DMS114 treated with DMSO at 0.1 percent for 48 hours (cell line): ENCODE measurements around the gene DYSF.

Source experiments
- DNase-seq: peaks from one replicate; lab custom pipeline; 2025; ENCODE audit not compliant: unreplicated experiment; lab: John Stamatoyannopoulos, UW

The DYSF gene

DNA sequence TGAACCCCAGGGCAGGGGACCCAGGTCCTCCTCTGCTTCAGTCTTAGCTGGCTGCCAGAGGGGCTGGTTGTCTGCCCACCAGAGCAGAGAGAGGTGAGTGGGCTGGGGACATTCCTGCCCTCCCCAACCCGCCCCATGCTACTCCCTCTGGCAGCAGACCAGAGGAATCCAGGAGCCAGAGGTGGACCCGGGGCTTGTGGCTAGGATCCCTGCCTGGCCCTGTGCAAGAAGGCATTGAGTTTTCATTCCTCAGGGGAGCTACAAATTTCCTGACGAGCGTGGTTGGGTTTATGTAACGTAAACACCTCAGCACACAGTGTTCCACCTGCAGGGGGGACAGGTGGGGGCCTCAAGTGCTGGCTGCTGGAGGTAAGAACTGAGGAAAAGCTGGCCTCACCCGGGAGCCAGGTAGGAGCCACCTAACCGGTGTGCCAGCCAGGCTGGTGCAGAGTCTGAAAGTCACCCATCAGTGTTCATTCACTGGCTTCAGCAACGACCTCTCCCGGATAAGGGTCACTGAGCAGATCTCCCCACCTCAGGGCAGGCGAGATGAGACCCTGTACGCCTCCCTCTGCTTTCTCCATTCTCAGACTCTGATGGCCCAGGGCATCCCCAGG is 246.8 kb downstream of the DYSF start:
- no peak for DNase-seq

DNA sequence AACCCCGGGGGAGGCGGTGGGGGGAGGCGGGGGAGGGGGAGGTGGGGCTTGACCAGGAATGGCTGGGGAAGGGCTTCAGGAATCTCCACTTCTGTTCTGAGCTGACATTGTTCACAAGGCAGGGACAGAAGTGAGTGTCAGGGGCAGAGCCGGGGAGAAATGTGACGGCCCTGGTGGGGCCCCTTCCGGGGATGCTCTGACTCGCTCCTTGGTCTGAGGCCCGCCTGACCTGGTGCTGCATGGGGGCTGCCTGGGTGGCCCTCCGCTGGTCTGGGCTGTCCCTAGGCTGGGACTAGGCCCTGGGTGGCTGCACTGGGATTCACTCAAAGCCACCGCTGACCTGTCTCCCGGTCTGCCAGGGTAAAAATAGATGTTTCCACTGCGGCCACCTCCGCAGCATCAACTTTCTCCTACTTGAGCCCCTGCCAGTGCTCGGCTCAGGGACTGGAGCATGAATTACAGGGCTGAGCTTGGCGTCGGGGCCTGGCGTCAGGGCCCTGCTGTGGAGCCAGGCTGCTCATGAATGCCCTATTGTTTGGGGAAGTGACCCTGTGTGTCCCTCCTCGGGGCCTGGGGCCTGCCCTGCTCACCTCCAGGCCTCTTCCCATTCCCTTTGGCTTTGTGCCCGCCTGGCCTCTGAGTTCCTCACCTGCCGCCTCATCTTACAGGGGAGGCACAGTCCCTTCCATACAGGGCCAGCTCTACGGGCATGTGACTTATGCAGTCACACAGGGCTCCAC is 247.5 kb downstream of the DYSF start:
- no peak for DNase-seq

DNA sequence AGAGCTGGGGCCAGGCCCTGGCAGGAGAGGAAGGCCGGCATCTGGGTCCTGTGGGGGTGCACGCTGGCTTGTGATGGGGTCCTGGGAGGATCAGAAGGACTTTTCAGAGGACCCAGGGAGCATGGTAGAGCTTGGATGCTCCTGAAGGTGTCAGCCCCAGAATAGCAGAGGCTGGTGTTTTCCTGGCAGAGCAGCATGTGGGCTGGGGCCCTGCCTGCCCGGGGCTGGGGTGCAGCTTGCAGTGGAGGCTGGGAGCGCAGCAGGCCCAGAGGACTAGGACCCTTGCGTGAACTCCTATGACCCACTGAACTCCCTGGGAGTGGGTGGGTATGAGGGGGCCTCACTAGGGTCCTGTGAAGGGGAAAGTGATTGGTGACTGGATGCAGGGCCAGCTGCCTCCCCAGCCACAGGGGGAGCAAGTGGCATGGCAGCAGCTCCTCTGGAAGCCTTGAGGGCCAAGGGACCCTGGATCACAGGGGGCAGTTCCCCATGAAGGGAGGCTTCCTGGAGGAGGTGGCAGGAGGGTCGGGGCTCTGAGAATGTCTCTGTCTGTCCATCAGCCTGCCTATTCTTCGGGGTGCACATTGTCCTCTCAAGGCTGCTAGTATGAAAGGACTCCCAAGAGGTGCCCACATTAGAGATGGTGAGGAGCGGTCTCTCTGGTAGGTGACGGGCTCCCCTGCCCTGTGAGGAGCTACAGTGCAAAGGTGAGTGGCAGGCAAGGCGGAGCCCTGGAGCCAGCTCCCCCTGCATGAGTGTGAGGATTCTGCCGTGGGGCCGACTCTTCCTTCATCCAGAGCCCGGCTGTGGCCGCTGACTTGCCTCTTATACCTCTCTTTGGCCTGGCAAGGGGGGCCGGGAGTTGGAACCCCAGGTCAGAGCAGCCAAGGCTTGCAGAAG is 249.0 kb downstream of the DYSF start:
- DNase-seq = no peak

DNA sequence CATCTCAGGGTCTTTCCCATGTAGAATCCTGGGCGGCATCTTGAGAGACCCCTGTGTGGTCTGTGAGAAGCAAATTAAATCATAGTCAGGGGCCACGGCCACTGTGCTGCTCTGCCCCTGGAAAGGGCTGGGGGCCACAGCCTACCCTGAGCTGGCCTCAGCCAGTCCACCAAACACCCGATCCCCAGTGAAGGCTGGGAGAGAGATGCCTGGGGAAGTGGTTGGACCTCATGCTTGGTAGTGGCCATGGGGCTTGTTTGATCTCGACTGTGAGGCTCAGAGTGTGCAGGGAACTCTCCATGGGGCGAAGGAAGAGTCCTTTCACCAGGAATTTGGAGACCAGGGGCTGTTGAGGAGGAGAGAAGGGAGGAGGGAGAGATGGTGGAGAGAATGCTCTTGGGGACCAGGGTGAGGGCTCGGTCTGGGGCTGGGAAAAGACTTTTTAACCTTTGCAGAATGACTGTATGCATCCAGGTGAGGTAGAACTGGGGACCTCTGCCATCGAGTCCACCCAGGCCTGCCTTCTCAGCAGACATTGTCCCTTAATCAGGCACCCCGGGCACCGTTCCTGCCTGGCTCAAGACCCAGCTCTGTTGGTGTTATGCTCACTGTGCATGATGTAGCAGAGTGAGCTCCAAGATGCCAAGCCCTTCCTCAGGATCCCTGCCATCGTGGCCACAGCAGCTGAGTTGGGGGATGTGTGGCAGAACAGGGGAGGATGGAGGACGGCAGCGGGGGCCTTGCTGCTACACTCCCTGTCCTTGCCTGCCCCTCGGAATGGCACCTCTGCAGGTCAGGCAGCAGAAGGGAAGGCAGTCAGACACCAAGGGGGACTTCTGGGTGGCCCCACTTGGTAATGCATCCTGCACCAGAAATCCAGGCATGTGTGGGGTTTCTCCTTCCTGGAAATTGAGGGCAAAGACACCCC is 249.9 kb downstream of the DYSF start:
- DNase-seq = no peak

DNA sequence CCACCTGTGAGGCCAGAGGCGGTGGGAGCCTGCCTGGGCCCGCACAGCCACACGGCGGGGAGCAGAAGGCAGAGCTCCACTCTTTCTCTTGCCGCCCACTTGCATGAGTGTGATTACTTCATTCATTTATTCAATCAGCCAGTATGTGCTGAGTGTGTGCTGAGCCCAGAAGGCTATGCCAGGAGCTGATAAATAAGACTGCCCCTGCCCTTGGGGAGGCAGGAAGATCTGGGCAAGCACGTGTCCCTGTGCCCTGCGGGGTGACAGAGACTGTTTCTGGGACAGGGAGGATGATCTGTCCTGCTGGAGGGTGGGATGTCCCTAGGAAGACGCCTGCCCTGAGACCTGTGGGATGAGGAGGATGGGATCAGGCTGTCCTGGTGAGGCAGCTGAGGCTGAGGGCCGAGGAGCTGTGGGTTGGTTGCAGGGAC is 250.8 kb downstream of the DYSF start:
- no peak for DNase-seq

DNA sequence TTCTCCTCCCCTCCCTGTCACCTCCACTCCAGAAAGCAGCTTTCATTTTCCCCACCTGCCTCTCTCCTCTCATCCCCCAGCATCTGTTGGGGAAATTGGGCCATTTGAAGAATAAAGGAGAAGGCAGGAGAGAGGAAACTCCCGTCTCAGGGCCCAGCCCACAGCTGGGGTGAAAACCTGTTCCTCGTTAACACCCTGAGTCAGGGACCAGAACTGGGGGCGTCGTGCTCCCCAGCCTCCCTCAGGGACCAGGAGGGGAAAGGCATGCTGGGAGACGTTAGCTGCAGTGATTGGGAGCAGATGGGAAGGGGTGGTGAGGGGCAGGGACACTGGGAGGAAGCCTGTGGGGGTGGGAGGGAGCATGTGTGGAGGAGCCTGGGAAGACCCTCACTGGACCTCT is 251.3 kb downstream of the DYSF start:
- no peak for DNase-seq

DNA sequence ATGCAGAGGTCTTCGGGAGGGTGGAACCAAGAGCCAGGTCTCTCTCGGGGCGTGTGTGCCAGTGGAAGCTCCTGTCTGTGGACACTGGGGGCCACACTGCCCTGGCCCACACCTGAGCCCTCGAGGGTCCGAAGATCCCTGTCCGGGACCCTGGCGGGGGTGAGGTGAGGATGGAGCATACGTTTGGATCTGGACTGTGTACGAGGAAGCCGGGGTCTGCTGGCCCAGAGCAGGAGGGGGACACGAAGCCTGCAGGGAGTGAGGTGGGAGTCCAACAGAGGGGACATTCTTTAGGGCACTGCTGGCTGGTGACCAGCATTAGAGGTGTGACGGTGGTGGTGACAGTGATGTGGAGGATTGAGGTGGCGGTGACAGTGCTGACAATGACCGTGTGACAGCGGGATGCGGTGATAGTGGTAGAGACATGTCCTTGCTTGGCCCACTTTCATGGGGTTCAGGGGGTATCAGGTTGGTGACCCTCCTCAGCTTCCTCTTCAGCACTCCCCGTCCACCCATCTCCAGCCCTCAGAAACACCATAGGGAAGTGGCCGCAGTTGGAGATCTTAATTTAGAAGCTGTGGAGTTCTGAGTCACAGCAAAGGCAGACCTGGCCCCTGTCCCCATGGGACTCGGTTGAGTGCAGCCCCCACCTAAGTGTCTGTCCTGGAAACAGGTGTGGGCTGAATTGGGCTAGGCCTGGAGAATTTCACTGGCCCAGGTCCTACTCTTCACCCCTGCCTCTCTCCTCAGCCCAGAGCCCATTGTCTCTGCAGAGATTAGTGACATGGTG is 252.0 kb downstream of the DYSF start:
- no peak for DNase-seq

DNA sequence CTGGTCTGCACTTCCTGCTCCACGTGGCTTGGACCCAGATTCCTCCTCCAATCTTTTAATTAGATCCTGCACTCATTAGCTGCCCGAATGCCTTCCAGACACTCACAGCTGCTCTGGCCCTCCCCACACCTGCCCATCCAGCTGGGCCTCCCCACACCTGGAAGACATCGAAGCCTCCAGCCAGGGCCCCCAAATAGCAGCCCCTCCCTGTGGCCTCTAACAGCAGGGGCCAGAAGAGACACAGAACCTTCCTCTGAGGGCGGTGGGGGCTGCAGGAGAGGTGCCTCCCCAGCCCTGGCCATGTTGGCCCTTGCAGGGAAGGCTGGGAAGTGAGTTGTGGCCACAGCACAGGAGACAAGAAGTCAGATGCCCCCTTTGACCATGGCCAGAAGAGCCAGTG is 252.8 kb downstream of the DYSF start:
- DNase-seq = no peak

DNA sequence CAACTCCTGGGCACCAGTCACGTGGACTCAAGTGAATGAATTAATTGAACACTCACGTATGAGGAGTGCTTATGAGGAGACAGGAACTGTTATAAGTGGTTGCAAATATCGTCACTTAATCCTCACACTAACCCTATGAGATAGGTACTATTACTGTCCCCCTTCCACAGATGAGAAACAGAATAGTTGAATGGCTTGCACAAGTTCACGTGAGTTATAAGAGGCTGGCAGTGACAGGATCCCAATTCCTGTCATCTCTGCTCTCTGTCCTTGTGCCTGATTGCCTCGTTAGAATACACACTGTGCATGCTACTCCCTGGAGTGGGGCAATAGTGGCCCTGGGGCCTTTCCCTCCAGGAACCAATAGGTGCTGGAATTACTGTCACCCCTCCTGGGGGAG is 253.5 kb downstream of the DYSF start:
- no peak for DNase-seq

DNA sequence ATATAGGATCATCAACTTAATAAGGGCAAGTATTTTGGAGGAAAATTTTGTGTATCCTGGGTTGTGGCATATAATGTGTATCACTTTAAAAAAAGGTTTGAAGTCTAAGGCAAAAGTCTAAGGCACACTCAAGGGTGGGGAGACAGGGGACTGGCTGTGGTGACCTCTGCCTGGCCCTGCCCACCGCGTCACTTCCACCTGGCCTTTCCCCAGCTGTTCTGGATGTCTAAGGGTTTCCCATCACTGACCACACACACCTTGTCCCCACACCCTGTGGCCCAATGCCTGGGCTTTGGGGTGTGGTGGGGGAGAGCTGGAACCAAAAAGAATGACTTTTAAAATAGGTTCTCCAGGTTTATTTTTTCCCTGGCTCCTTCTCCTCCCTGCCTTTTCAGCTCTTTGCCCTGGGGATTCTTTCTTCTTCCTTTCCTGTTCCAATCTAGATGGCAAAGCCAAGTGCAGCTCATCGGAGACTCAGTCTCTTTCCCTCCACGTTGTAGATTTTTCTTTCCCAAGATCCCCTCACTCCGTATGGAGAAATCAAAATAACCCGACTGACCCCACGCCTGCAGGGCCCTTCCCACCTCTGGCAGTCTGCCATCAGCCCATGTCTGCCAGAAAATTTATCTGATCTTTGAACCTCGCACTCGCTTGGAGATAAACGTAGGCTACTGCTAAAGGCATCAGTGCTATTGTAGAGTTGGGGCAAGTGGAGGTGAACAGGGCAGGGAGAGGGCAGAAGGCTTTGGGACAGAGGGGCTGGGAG is 257.2 kb downstream of the DYSF start:
- DNase-seq = no peak

DNA sequence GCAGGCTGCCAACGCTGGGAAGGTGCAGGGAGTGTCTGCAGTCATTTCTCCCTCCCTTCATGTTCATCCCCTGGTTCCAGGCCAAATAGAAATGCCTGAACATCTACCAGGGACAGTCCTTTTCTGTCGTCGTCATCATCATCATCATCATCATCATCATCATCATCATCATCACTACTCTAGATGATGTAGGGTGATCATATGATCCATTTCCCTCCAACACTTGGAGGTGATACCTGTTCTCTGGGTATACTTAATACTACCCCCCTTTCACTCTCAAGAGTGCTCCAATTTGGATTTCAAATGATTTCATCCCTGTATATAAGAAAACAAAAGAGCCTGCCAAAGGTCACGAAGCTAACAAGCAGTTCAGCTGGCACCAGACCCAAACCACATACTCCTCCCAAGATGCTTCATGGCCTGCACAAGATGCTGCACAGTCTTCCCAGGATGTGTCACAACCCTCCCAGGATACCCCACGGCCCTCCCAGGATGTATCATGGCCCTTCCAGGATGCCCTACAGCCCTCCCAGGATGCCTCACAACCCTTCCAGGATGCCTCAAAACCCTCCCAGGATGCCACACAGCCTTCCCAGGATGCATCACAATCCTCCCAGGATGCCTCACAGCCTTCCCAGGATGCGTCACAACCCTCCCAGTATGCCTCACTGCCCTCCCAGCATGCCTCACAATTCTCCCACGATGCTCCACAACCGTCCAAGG is 257.9 kb downstream of the DYSF start:
- DNase-seq = no peak

DNA sequence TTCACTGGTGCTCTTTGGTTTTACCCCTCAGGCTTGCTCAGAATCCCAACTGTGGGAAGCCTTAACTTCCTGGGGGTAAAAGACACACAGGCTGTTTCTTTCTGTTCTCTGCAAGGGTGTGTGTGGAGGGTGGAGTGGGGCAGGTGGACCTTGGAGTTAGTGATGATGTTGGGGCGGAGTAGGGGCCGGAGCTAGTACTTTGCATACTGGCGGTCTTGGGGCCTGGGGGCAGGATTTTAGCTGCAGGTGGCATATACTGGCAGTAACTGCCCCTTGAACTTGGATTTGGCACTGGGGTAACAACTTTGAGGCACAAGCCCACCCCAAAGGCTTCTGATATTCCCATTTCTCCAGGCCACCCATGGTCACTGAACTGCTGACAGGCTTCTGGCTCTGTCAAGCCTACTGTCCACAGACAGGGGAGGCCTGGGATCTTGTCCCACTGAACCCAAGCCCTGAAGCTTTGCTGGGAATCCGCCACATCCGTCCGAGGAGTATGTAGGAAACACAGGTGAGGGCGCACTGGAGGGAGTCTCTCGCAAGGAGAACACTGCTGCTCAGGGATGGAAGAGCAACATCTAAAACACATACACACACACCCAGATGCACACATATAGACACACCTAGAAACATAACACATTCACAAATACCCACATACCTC is 258.9 kb downstream of the DYSF start:
- DNase-seq = no peak

DNA sequence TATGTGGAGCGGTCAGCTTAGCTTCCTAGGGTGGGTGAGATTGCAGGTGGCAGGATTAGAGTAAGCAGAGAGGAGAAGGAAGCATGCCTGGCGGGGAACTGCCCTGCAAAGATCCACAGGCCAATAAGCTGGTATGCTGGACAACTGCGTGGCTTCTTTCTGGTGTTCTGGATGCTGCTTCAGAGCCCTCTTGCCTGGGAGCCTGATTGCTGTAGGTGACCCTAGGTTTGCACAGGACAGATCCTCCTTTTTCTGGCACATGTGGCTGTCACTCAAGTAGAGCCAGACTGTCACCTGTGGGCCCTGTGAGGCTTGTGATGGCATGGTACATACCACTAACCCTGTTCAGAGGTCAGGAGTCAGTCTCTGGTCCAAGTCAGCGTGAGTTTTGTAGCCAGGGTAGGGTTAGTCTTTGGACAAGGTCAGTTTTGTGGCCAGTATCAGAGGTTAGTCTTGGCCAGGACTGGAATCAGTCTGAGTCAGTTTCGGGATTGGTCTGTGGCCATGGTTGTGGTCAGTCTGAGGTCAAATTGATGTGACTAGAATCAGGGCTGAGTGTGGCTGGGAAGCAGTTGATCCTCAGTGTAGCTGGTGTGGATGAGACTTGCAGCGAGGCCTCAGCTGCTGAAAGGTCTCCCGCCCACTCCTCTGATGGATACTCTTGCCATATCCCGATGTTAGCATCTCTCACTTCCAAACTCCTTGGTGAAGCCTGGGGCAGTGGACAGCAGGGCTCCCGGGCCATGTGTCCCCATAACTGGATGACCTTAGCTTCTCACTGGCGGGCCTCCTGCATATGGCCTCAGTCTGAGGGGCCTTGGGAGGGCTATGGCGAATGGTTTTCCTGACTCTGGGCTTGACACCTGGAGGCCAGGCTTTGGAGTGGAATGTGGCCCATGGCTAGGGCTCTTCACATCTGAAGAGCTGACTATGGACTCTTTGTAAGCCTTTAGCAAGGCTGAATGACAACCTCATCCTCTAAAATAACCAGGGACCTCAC is 260.5 kb downstream of the DYSF start:
- DNase-seq = no peak

DNA sequence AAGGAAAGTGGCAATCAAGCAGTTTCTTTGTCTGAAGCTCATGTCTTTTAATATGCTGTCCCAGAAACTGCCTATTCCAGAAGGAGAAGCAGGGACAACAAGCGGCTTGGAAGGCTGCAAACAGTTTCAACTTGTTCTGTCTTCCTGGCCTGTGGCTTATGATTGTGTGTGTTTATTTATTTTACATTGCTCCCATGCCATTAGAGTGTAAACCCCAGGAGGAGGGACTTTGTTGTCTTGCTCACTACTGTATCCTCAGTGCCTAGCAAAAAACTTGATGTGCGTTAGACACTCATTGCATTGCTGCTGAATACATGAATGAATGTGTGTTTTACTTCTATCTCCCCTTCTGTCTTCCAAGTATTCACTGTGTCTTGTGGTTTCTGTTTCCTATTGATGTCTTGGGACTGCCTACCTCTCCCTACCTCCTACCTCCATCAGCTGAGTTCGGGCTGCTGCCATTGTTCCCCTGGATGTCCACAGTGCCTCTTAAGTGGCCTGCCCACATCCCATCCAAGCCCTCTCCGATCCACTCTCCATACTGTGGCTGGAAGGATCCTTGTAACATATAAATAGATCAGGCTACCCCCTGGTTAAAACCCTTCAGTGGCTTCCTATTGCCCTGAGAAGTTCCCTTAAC is 261.4 kb downstream of the DYSF start:
- DNase-seq = no peak

DNA sequence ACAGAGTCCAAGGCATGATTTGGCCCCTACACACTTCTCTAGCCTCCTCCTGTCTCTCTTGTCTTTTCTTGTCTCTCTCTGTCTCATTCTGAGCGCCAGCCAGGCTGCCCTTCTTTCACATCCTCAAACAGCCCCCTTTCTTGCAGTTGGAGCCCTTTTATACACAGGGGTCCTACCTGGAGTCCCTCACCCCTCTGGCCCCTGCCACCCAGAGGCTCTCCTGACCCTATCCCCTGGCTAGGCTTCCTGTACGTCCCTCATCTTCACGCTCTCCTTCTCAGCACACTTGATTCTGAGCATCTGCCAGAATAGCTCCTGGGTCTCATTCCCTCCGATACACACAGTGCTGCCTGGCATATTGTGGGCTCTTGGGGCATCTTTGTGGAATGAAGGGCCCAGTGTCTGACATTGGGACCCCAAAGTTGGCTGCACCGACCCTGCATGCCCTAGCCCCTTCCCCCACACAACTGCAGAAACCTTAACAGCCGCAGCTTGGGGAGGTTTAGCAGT is 261.9 kb downstream of the DYSF start:
- DNase-seq = no peak
